GM18517 (cell line): ENCODE results near the gene TCF20.

Experiments
- ATAC-seq: cut with Tn5 transposase; IDR thresholded peaks from one replicate; pipeline ENCODE4 v1.9.1; 2021; ENCODE audit warnings: mild to moderate bottlenecking, moderate library complexity; ENCODE audit not compliant: unreplicated experiment

Gene TCF20

GRCh38 chr22:42261296-42261695, 9.2 kb downstream of the TCF20 start:
- no peak for ATAC-seq

- ATAC-seq: no peak
Measured at GRCh38 chr22:42258126-42258525, 12.3 kb downstream of the TCF20 start.

GRCh38 chr22:42257386-42257785, 13.1 kb downstream of the TCF20 start:
- ATAC-seq: no peak

DNA sequence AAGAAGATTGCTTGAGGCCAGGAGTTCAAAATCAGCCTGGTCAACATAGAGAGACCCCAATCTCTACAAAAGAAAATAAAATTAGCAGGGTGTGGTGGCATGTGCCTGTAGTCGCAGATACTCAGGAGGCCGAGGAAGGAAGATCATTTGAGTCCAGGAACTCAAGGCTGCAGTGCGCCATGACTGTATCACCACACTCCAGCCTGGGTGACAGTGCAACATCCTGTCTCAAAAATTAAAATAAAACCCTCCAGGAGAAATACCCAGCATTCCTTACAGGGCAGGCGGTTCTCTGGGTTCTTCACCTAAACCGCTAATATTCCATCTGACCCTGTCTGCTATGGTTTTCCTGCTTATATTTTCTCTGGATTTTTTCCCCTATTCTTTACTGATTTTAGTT, 13.5 kb downstream of the TCF20 start:
- ATAC-seq: no peak

GRCh38 chr22:42256220-42256619, 14.2 kb downstream of the TCF20 start:
- ATAC-seq: no peak

DNA sequence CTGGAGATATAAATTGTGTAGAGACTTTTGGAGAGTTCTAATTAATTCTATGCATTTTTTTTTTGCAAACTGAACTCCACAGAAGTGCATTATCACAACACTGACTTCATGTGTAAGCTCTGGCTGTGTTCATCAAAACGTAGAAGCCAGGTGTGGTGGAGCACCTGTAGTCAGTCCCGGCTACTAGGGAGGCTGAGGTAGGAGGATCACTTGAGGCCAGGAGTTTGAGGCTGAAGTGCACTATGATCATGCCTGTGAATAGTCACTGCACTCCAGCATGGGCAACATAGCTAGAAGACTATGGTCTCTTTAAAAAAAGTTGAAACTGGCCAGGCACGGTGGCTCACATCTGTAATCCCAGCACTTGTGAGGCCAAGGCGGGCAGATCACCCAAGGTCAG, 20.6 kb downstream of the TCF20 start:
- ATAC-seq: no peak

DNA sequence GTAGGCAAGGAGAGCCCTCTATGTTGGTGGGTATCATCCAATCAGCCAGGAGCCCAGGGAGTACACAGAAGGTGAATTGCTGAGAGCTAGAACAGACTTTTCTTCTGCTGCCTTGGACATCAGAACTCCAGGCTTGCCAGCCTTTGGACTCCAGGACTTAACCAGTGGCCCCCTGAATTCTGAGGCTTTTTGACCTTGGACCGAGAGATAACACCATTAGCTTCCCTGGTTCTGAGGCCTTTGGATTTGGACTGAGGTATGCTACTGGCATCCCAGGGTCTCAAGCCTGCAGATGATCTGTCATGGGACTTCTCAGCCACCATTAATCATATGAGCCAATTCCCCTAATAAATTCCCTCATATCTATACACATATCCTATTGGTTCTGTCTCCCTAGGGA, 21.5 kb downstream of the TCF20 start:
- no peak for ATAC-seq

DNA sequence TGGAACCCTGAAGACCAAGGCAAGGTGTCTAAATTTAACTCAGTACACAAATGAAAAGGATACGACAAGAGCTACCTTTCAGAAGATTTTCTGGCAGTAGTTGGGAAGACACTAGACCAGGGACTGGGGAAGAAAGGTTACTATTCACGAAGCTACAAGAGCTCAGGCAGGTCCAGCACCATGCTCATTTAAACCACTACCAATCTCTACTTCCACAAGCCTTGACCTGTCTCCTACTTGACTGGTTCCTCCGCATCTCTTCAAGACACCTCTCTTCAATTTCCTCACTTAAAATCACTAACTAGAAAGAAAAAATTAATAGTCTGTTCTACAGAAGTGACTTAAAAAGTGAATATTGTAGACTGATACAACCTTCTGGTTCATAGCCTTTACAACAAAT, 22.9 kb downstream of the TCF20 start:
- no peak for ATAC-seq

- ATAC-seq: no peak
Measured at GRCh38 chr22:42243802-42244060, 26.7 kb downstream of the TCF20 start.

DNA sequence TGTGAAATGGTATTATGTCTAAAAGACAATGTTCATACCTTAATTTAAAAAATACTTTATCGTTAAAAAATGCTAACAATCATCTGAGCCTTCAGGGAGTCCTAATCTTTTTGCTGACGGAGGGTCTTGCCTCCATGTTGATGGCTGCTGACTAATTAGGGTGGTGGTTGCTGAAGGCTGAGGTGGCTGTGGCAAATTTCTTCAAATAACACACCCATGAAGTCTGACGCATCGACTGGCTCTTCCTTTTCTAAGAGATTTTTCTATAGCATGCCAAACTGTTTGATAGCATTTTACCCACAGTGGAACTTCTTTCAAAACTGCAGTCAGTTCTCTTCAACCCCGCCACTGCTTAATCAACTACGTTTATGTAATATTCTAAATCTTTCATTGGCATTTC, 33.6 kb downstream of the TCF20 start:
- ATAC-seq: no peak

GRCh38 chr22:42236268-42236667, 34.2 kb downstream of the TCF20 start:
- ATAC-seq: no peak

DNA sequence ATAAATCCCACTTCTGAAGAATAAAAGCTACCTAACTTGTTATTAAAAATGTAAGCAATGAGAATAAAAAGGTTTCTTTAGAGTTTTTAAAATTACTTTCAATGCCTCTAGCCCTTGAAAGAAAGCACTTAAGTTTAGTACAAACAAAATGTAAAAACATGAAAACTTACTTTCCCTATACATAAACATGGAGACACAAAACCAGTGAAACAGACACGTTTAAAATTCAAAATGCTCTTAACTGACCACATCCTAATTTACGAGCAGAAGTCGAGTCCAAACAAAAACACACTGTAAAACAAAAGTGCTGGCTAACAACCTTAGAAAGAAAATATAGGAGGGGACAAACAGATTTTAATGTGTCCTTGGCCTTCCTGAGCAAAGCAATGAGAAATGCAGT, 36.6 kb downstream of the TCF20 start:
- no peak for ATAC-seq

DNA sequence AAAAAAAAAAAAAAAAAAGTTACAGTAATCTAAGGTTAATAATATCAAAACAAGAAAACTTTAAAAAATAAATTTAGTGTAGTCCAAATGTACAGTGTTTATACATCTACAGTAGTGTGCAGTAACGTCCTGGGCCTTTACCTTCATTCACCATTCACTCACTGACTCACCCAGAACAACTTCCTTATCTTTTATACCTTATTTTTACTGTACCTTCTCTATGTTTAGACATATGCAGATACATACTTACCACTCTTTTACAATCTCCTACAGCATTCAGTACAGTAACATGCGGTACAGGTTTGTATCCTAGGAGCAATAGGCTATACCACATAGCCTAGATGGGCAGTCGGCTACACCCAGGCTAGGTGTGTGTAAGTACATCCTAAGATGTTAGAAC, 38.5 kb downstream of the TCF20 start:
- ATAC-seq: no peak

DNA sequence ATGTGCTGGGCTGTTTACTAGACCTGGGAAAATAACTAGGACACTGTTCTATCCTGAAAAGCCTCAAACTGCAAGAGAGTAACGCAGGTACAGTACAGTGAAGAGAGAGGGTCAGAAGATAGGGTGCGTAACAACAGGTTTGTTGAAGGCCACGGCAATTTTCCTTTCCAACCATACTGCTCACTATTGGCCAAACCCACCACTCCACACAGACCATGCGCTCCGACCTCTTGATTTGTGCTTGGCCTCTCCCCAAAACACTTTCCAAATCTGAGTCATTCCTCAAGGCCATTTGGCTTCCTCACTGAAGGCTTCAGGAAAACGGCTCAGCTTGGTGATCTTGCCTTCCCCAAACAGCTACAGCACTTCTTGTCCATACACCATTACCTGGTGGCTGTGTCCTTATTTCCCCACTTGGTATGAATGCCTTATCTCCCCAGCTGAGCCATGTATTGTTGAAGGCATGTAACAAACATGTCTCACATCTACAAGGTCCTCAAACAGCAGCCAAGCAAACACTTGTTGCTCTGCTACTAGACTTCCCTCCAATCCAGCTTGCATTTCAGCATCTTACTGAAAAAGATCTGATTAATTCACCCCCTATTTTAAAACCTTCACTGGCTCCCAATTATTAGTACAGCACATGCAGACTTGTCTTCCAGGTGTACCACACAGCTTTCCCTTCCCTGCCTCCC, 40.9 kb downstream of the TCF20 start:
- no peak for ATAC-seq

- ATAC-seq: no peak
Measured at GRCh38 chr22:42228483-42228882, 42.0 kb downstream of the TCF20 start.

- no peak for ATAC-seq
Measured at GRCh38 chr22:42227435-42227834, 43.0 kb downstream of the TCF20 start.

- ATAC-seq: no peak
Measured at GRCh38 chr22:42225841-42226240, 44.6 kb downstream of the TCF20 start.

- no peak for ATAC-seq
Measured at GRCh38 chr22:42222140-42222539, 48.3 kb downstream of the TCF20 start.
